GM21786 (cell line): ENCODE results near the gene ADCYAP1R1.

ENCODE experiments used
- ATAC-seq: cut with Tn5 transposase; IDR thresholded peaks from one replicate; pipeline ENCODE4 v1.9.1; 2021; ENCODE audit not compliant: unreplicated experiment

The ADCYAP1R1 gene

GRCh38 chr7:31036924-31037323 lies 15.2 kb upstream of the ADCYAP1R1 start:
- ATAC-seq = no peak

GRCh38 chr7:31043051-31043471 lies 9.0 kb upstream of the ADCYAP1R1 start:
- ATAC-seq = no peak

- ATAC-seq = no peak
These were observed 7.6 kb upstream of the ADCYAP1R1 start for GRCh38 chr7:31044529-31044928.

GRCh38 chr7:31046723-31047122 lies 5.4 kb upstream of the ADCYAP1R1 start:
- ATAC-seq = no peak

GRCh38 chr7:31047313-31048146 lies 4.6 kb upstream of the ADCYAP1R1 start:
- ATAC-seq = no peak

GRCh38 chr7:31049005-31049765 lies 2.9 kb upstream of the ADCYAP1R1 start:
- no peak for ATAC-seq

- ATAC-seq = no peak
These were observed 356 bp downstream of the ADCYAP1R1 start for GRCh38 chr7:31052487-31052840.

- no peak for ATAC-seq
These were observed 913 bp downstream of the ADCYAP1R1 start for GRCh38 chr7:31052841-31053601.

GRCh38 chr7:31053986-31054385 lies 1.9 kb downstream of the ADCYAP1R1 start:
- ATAC-seq = no peak

GRCh38 chr7:31054608-31055278 lies 2.6 kb downstream of the ADCYAP1R1 start:
- no peak for ATAC-seq

GRCh38 chr7:31055471-31055870 lies 3.4 kb downstream of the ADCYAP1R1 start:
- no peak for ATAC-seq

- no peak for ATAC-seq
These were observed 4.8 kb downstream of the ADCYAP1R1 start for GRCh38 chr7:31056775-31057346.

GRCh38 chr7:31058122-31058521 lies 6.0 kb downstream of the ADCYAP1R1 start:
- ATAC-seq = no peak

GRCh38 chr7:31058688-31059087 lies 6.6 kb downstream of the ADCYAP1R1 start:
- ATAC-seq = no peak

GRCh38 chr7:31059551-31059950 lies 7.4 kb downstream of the ADCYAP1R1 start:
- no peak for ATAC-seq

GRCh38 chr7:31061185-31061584 lies 9.1 kb downstream of the ADCYAP1R1 start:
- ATAC-seq = no peak

- ATAC-seq = no peak
These were observed 10.8 kb downstream of the ADCYAP1R1 start for GRCh38 chr7:31062746-31063435.

- ATAC-seq = no peak
These were observed 13.0 kb downstream of the ADCYAP1R1 start for GRCh38 chr7:31065021-31065593.

- ATAC-seq = no peak
These were observed 13.7 kb downstream of the ADCYAP1R1 start for GRCh38 chr7:31065840-31066239.
